DOHH2 (cell line): Measurements from ENCODE around the gene SPSB4.

Source experiments
- CTCF ChIP-seq: fragments of 200-600 bp; sonication (generic); IDR thresholded peaks from one replicate; pipeline ENCODE4 v1.5.1; 2014; ENCODE audit warnings: antibody characterized with exemption, mild to moderate bottlenecking, low read depth, low read length; ENCODE audit not compliant: poor library complexity, severe bottlenecking
- EZH2phosphoT487 ChIP-seq: fragments of 200-600 bp; sonication (generic); IDR thresholded peaks from 2 replicates; pipeline ENCODE4 v1.6.1; 2017; ENCODE audit warnings: borderline replicate concordance, mild to moderate bottlenecking, antibody characterized with exemption, low read length, moderate library complexity, mixed read lengths

DNA sequence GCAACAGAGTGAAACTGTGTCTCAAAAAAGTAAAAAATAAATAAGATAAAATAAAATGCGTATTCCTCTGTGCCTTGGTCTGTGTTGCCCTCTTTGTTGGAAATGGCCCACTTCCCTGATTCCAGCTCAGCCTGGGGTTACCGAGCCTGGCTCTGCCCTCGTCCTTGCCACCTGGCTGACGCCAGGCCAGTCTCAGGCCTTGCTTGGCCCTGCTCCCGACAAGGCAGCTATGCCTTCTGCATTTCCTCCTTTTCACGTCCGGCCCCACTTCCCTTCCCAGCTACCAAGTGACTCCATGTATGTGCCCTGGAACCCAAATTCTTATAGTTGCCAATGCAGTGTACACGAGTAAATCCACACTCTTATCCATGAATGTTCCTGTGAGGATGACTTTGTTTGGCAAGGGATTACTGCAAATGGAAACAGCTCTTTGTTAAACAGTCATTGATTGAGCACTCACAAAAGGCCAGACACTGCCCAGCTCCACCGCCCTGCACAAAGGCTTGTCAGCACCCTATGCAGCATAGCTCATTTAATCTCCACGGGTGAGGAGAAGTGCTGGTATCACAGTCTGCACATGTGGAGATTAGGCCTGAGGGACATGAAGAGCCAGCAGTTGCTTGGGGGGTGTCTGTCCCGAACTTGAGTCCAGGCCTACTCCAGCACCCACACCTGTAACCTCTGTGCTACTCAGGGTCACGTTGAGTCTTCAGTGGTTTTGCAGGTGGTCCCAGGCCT, 25.1 kb downstream of the SPSB4 start:
- no peak for TF ChIP-seq CTCF
- TF ChIP-seq EZH2phosphoT487: no peak
